Right cardiac atrium (tissue), 5 donors: ENCODE data around the gene EDNRB. TPM values are rescaled to one million over a fixed set of nuclear protein-coding genes. Genes with fewer than 3 reads are reported as not detected.

Source experiments
- ATAC-seq, 2 donors: fragments of 200-7000 bp; cut with Tn5 transposase; one replicate each; pipeline versions ENCODE4 v1.8.0 to v1.9.1; 2020; ENCODE audit warnings: moderate library complexity in 2 of 2, mild to moderate bottlenecking in 1 of 2
- DNase-seq, 3 donors: peaks; one replicate each; pipeline ENCODE4 v3.0.0-alpha.2; 2020
- H3K27ac ChIP-seq: one replicate; pipeline ENCODE4 v1.5.1; 2013; ENCODE audit warnings: mild to moderate bottlenecking, low read length, control low read depth, moderate library complexity
- H3K27me3 ChIP-seq: one replicate; pipeline ENCODE4 v1.6.1; 2013; ENCODE audit not compliant: control insufficient read depth, insufficient read depth
- H3K4me1 ChIP-seq: one replicate; pipeline ENCODE4 v1.6.1; 2013; ENCODE audit warnings: low read length; ENCODE audit not compliant: control insufficient read depth, insufficient read depth
- H3K4me3 ChIP-seq: one replicate; pipeline ENCODE4 v1.5.1; 2013; ENCODE audit warnings: low read length, control low read depth
- H3K9me3 ChIP-seq: one replicate; pipeline ENCODE4 v1.6.1; 2013; ENCODE audit warnings: low read length; ENCODE audit not compliant: control insufficient read depth
- WGBS: extraction: QIAGEN DNeasy Blood & Tissue Kit; methylation state at CpG from one replicate; pipeline ENCODE4 v1.1.7; 2013; 5-methylcytosine and 5-hydroxymethylcytosine counted together
- intact Hi-C, 4 donors: fragments of 100-400 bp; cut with DNase I; formaldehyde crosslinking; loops; one replicate each; pipeline versions ENCODE4 v1.11.0 to v1.14.0; 2022 to 2023
- polyA plus RNA-seq: library from polyadenylated mRNA; stranded (reverse); fragments of 200-250 nt; gene quantifications from one replicate; pipeline ENCODE4 v1.2.3, GENCODE V29; 2013
- total RNA-seq, 4 donors: library from RNA; stranded (reverse); fragmentation: NEBNext Ultra II Directional; extraction: Animal tissue kit (Norgen Biotek cat#: 25700); gene quantifications; one replicate each; pipeline ENCODE4 v1.2.1, GENCODE V29; 2021
- donor health status: healthy with polysubstance abuse.
- donor health status: DM: no; HTN: yes; CAD: no.
- donor health status: DM: no; HTN: no; CAD: no.
- donor health status: DM: no; HTN: yes; CAD: no; lungs with severe emphysema.
- donor health status: DM: yes; HTN: yes; CAD: no.

Gene EDNRB
- total and polyA plus RNA-seq, 5 donors, result 28.2 to 60.8 (median 55.8) TPM

GRCh38 chr13:77919246-77919920, 752 bp upstream of the EDNRB start:
- no peaks in the 10 kb centered on the region for H3K4me1 ChIP-seq
- intact Hi-C loops, result loop anchor here in 1 of 4 donors (2.0 kb wide), 1 partner anchor 201 kb away; no protein-coding TSS in a partner anchor
- ATAC-seq (peak; percentile 90 to 92), DNase-seq (peak; percentile 81 to 89 (median 85))
- under 1% methylated on average over 29 of the region's 29 CpGs for WGBS
- no peaks in the 10 kb centered on the region for H3K27me3 ChIP-seq
- H3K9me3 ChIP-seq, result no peaks in the 10 kb centered on the region
- peak overlapping the region; percentile 43 for H3K27ac ChIP-seq
- H3K4me3 ChIP-seq, result peak overlapping the region; percentile 85

GRCh38 chr13:77916488-77916887, 2.1 kb downstream of the EDNRB start:
- 62% methylated on average over 4 of the region's 4 CpGs for WGBS
- Histone ChIP-seq H3K4me1 (no peaks in the 10 kb centered on the region), H3K4me3 (peak overlapping the region; percentile 85), H3K27ac (no peak overlapping the region), H3K27me3 (no peaks in the 10 kb centered on the region), H3K9me3 (no peaks in the 10 kb centered on the region)
- DNase-seq (no peak), ATAC-seq (no peak)
- intact Hi-C loops, result no loop called here

- intact Hi-C loops, result no loop called here
- ATAC-seq (no peak), DNase-seq (no peak)
- no peak overlapping the region for H3K27ac ChIP-seq
- no peaks in the 10 kb centered on the region for H3K4me1 ChIP-seq
- no peaks in the 10 kb centered on the region for H3K9me3 ChIP-seq
- no peaks in the 10 kb centered on the region for H3K27me3 ChIP-seq
- H3K4me3 ChIP-seq, result peak overlapping the region; percentile 85
- WGBS, result 81% methylated on average over 1 of the region's 1 CpG
These were observed 2.9 kb downstream of the EDNRB start for GRCh38 chr13:77915686-77916085.

- peaks cover 3% of the 10 kb centered on the region for H3K4me1 ChIP-seq
- no peaks in the 10 kb centered on the region for H3K9me3 ChIP-seq
- no peak overlapping the region for H3K27ac ChIP-seq
- intact Hi-C loops, result no loop called here
- no peak overlapping the region for H3K4me3 ChIP-seq
- DNase-seq (no peak), ATAC-seq (no peak)
- WGBS, result 74% methylated on average over 3 of the region's 3 CpGs
- no peaks in the 10 kb centered on the region for H3K27me3 ChIP-seq
These were observed 5.6 kb downstream of the EDNRB start for GRCh38 chr13:77913003-77913402.

GRCh38 chr13:77911751-77912150, 6.9 kb downstream of the EDNRB start:
- ATAC-seq, result no peak
- intact Hi-C loops, result no loop called here
- no peaks in the 10 kb centered on the region for H3K9me3 ChIP-seq
- H3K27me3 ChIP-seq, result no peaks in the 10 kb centered on the region
- H3K4me1 ChIP-seq, result peaks cover 3% of the 10 kb centered on the region
- no peak for DNase-seq
- WGBS, result 80% methylated on average over 1 of the region's 1 CpG
- H3K27ac ChIP-seq, result no peak overlapping the region
- H3K4me3 ChIP-seq, result no peak overlapping the region

- peak in 1 of 2 donors; percentile 7 for ATAC-seq
- WGBS, result 75% methylated on average over 3 of the region's 3 CpGs
These were observed 8.8 kb downstream of the EDNRB start for GRCh38 chr13:77909827-77910226.

GRCh38 chr13:77908531-77908930, 10.1 kb downstream of the EDNRB start:
- H3K27ac ChIP-seq, result no peak overlapping the region
- intact Hi-C loops, result no loop called here
- DNase-seq, result no peak
- H3K4me3 ChIP-seq, result no peak overlapping the region
- ATAC-seq, result no peak
- H3K9me3 ChIP-seq, result no peaks in the 10 kb centered on the region
- H3K27me3 ChIP-seq, result no peaks in the 10 kb centered on the region
- WGBS, result 92% methylated on average over 2 of the region's 2 CpGs
- peaks cover 3% of the 10 kb centered on the region for H3K4me1 ChIP-seq

More at GRCh38 chr13:77909827-77910226, 8.8 kb downstream of the EDNRB start:
- intact Hi-C loops, result no loop called here
- Histone ChIP-seq H3K27ac (no peak overlapping the region), H3K9me3 (no peaks in the 10 kb centered on the region), H3K4me3 (no peak overlapping the region), H3K4me1 (peaks cover 3% of the 10 kb centered on the region), H3K27me3 (no peaks in the 10 kb centered on the region)
- DNase-seq, result no peak

GRCh38 chr13:77907666-77908341, 10.8 kb downstream of the EDNRB start:
- Histone ChIP-seq H3K27ac (no peak overlapping the region), H3K4me3 (no peak overlapping the region), H3K9me3 (no peaks in the 10 kb centered on the region), H3K4me1 (peaks cover 3% of the 10 kb centered on the region), H3K27me3 (no peaks in the 10 kb centered on the region)
- DNase-seq (peak; percentile 50 to 82 (median 59)), ATAC-seq (peak; percentile 91 to 92)
- 43% methylated on average over 5 of the region's 5 CpGs for WGBS
- intact Hi-C loops, result no loop called here

GRCh38 chr13:77904031-77904430, 14.6 kb downstream of the EDNRB start:
- H3K27ac ChIP-seq, result no peak overlapping the region
- intact Hi-C loops, result no loop called here
- H3K9me3 ChIP-seq, result no peaks in the 10 kb centered on the region
- 98% methylated on average over 4 of the region's 4 CpGs for WGBS
- no peak overlapping the region for H3K4me3 ChIP-seq
- peaks cover 2% of the 10 kb centered on the region for H3K4me1 ChIP-seq
- ATAC-seq, result no peak
- no peak for DNase-seq
- no peaks in the 10 kb centered on the region for H3K27me3 ChIP-seq

GRCh38 chr13:77903435-77903834, 15.2 kb downstream of the EDNRB start:
- Histone ChIP-seq H3K27me3 (no peaks in the 10 kb centered on the region), H3K4me3 (no peak overlapping the region), H3K4me1 (peaks cover 2% of the 10 kb centered on the region), H3K27ac (no peak overlapping the region), H3K9me3 (no peaks in the 10 kb centered on the region)
- DNase-seq, result no peak
- intact Hi-C loops, result no loop called here
- no peak for ATAC-seq
- WGBS, result 89% methylated on average over 1 of the region's 1 CpG

- H3K4me1 ChIP-seq, result no peaks in the 10 kb centered on the region
- no peak overlapping the region for H3K4me3 ChIP-seq
- DNase-seq (no peak), ATAC-seq (no peak)
- H3K27ac ChIP-seq, result no peak overlapping the region
- intact Hi-C loops, result no loop called here
- no peaks in the 10 kb centered on the region for H3K27me3 ChIP-seq
- H3K9me3 ChIP-seq, result no peaks in the 10 kb centered on the region
- 98% methylated on average over 4 of the region's 4 CpGs for WGBS
These were observed 16.2 kb downstream of the EDNRB start for GRCh38 chr13:77902319-77902963.
